Heart left ventricle (tissue), 16 donors: ENCODE measurements around the gene TUBE1. TPM values are rescaled to one million over a fixed set of nuclear protein-coding genes. Genes with fewer than 3 reads are reported as not detected.

Source experiments
- ATAC-seq, 4 donors: fragments of 200-7000 bp; cut with Tn5 transposase; one replicate each; pipeline ENCODE4 v1.9.1; 2020 to 2022; ENCODE audit warnings: moderate library complexity in 4 of 4, mild to moderate bottlenecking in 3 of 4, moderate number of reproducible peaks in 1 of 4
- DNase-seq, 5 donors: peaks; one replicate each; pipeline ENCODE4 v3.0.0-alpha.2; 2020
- H3K27ac ChIP-seq, 12 donors: fragments of 200-600 bp; sonication (generic) in 4 of 12; one replicate each; pipeline versions ENCODE4 v1.5.0 to v1.8.0; 2016 to 2022; ENCODE audit warnings: mild to moderate bottlenecking in 2 of 12
- H3K27me3 ChIP-seq, 9 donors: fragments of 200-600 bp; sonication (generic) in 2 of 9; one replicate each; pipeline versions ENCODE4 v1.5.1 to v1.8.0; 2016 to 2022; ENCODE audit warnings: mild to moderate bottlenecking in 3 of 9
- H3K36me3 ChIP-seq, 9 donors: fragments of 200-600 bp; sonication (generic) in 2 of 9; one replicate each; pipeline versions ENCODE4 v1.5.0 to v1.8.0; 2018 to 2022; ENCODE audit warnings: mild to moderate bottlenecking in 2 of 9
- H3K4me1 ChIP-seq, 12 donors: fragments of 200-600 bp; sonication (generic) in 4 of 12; one replicate each; pipeline versions ENCODE4 v1.5.0 to v1.8.0; 2016 to 2022; ENCODE audit warnings: mild to moderate bottlenecking in 3 of 12
- H3K4me3 ChIP-seq, 12 donors: fragments of 200-600 bp; sonication (generic) in 4 of 12; one replicate each; pipeline versions ENCODE4 v1.5.0 to v1.8.0; 2017 to 2022; ENCODE audit warnings: mild to moderate bottlenecking in 9 of 12, moderate library complexity in 4 of 12
- H3K9me3 ChIP-seq, 12 donors: fragments of 200-600 bp; sonication (generic) in 4 of 12; one replicate each; pipeline versions ENCODE4 v1.5.0 to v1.8.0; 2016 to 2022; ENCODE audit warnings: mild to moderate bottlenecking in 1 of 12
- CTCF ChIP-seq, 12 donors: fragments of 200-600 bp; sonication (generic) in 4 of 12; IDR thresholded peaks; one replicate each; pipeline versions ENCODE4 v1.5.0 to v1.8.0; 2018 to 2022; ENCODE audit warnings: antibody characterized with exemption in 12 of 12, mild to moderate bottlenecking in 5 of 12
- POLR2A ChIP-seq, 2 donors: fragments of 450-650 bp; IDR thresholded peaks; one replicate each; pipeline ENCODE4 v1.6.1; 2017; ENCODE audit warnings: antibody characterized with exemption in 2 of 2, mild to moderate bottlenecking in 2 of 2, moderate library complexity in 2 of 2
- WGBS, 4 donors: extraction: QIAGEN DNeasy Blood & Tissue Kit in 2 of 4; methylation state at CpG; one replicate each; pipeline versions ENCODE4 v1.1.5 to v1.1.7; 2013 to 2018; 5-methylcytosine and 5-hydroxymethylcytosine counted together
- intact Hi-C, 10 donors: fragments of 100-400 bp; cut with DNase I; formaldehyde crosslinking; loops; one replicate each; pipeline versions ENCODE4 v1.11.1 to v1.14.2; 2022
- long read RNA-seq, 3 donors: library from polyadenylated mRNA; unstranded; transcript quantifications; one replicate each; pipeline ENCODE4 v2.0.0, GENCODE V29; 2020 to 2021
- polyA plus RNA-seq, 2 donors: library from polyadenylated mRNA; stranded (reverse); fragments of 200-250 nt; gene quantifications; one replicate each; pipeline ENCODE4 v1.2.3, GENCODE V29; 2013
- total RNA-seq, 9 donors: library from RNA; depleted of rRNA in 2 of 9; stranded (reverse); fragments of >200 nt in 2 of 9; fragmentation: NEBNext Ultra II Directional in 3 of 9; extraction: Animal tissue kit (Norgen Biotek cat#: 25700) in 3 of 9; gene quantifications; one replicate each; pipeline versions ENCODE4 v1.1.0 to v1.2.4, GENCODE V29; 2016 to 2023
- donor health status: ischemic (EF 13 %, LVEDD 7.1; RV severe dilation, severe dysfunction).
- donor health status: healthy with polysubstance abuse.
- donor health status: DM: no; HTN: yes; CAD: no.
- donor health status: DM: no; HTN: no; CAD: no.
- donor health status: ischemic (EF 25% LVEDD 6.9; RV normal size, moderate dysfunction).
- donor health status: ischemic (EF 25% LVEDD 5.7; RV mildly dilated, moderate dysfunction).
- donor health status: healthy.
- donor health status: DM: yes; HTN: yes; CAD: no.
- donor health status: ischemic (EF 35%, LVEDD 5.7; RV mildly dilated, moderate dysfunction).
- donor health status: nonischemic (EF 11% LVEDD 7.7; RV severe dilation, severe dysfunction).
- donor health status: DM: yes; HTN: yes; CAD: no.
- donor health status: PGD.
- donor health status: ischemic (EF 29% LVEDD 5.4; RV normal size, mild dysfunction).
- donor health status: nonischemic (EF 23%, LVEDD 6.1; RV moderate dilation, normal function).

TUBE1 gene
- 10 to 100 TPM; 16.1 to 33.2 (median 25.0) TPM for total RNA-seq
- 10 to 100 TPM; 10.1 to 23.1 TPM for polyA plus RNA-seq
- long read RNA-seq, donor 1, transcript TUBE1-202 (12 exons, 2,142 nt): major isoform, 15 of 29 reads
- long read RNA-seq, donor 1, partial matches to known transcripts: 7 of 29 reads
- long read RNA-seq, donor 1, other reads (novel, unspliced or antisense): 7 of 29 reads
- long read RNA-seq, donor 2, transcript TUBE1-202 (12 exons, 2,142 nt): major isoform, 48 of 72 reads
- long read RNA-seq, donor 2, partial matches to known transcripts: 3 of 72 reads
- long read RNA-seq, donor 2, other reads (novel, unspliced or antisense): 18 of 72 reads
- long read RNA-seq, donor 3, transcript TUBE1-202 (12 exons, 2,142 nt): major isoform, 24 of 30 reads
- long read RNA-seq, donor 3, partial matches to known transcripts: 2 of 30 reads
- long read RNA-seq, donor 3, other reads (novel, unspliced or antisense): 4 of 30 reads

GRCh38 chr6:112087136-112087911, at the start of gene TUBE1, which contains the start of gene FAM229B:
TUBE1 (minus strand) TSS chr6:112087482; CDS start chr6:112087434, 48 bp downstream.
FAM229B (plus strand) TSS chr6:112087591; CDS start chr6:112099284, 11,693 bp downstream.
- ATAC-seq (peak; percentile 89 to 97 (median 94)), DNase-seq (peak; percentile 93 to 97 (median 93))
- H3K27me3 ChIP-seq: no peaks in the 10 kb centered on the region
- intact Hi-C loops: no loop called here
- peak within 1 kb of the TSS; percentile 62 to 88 (median 80) for H3K4me3 ChIP-seq
- 0 to 1% (median 0%) methylated on average over 24 to 60 of the region's 60 CpGs for WGBS, 4 donors
- peaks cover 0 to 35% (median 17%) of the 10 kb centered on the region in 12 donors for H3K4me1 ChIP-seq
- TF ChIP-seq CTCF (IDR thresholded peaks at IDR 0.05) (peak in 1 of 12 donors; percentile 34), POLR2A (IDR thresholded peaks at IDR 0.05) (peak in 1 of 2 donors; percentile 91)
- H3K36me3 ChIP-seq: peaks cover 0 to 32% (median 16%) of the 10 kb centered on the region in 9 donors
- no peaks in the 10 kb centered on the region for H3K9me3 ChIP-seq
- H3K27ac ChIP-seq: peak within 1 kb of the TSS; percentile 73 to 92 (median 86)

GRCh38 chr6:112130878-112131277, 43.6 kb upstream of the TUBE1 start:
- TF ChIP-seq POLR2A (IDR thresholded peaks at IDR 0.05) (no peak), CTCF (IDR thresholded peaks at IDR 0.05) (no peak)
- intact Hi-C loops: no loop called here
- Histone ChIP-seq H3K9me3 (no peaks in the 10 kb centered on the region), H3K4me1 (peaks cover 0 to 4% (median 0%) of the 10 kb centered on the region in 12 donors), H3K27me3 (no peaks in the 10 kb centered on the region), H3K36me3 (peaks cover 0 to 100% (median 89%) of the 10 kb centered on the region in 9 donors), H3K4me3 (no peak overlapping the region), H3K27ac (peak overlapping the region in 1 of 12 donors; percentile 41)
- 81 to 89% (median 86%) methylated on average over 3 of the region's 3 CpGs for WGBS, 4 donors
- no peak for DNase-seq
- ATAC-seq: no peak

- peaks cover 0 to 100% (median 80%) of the 10 kb centered on the region in 9 donors for H3K36me3 ChIP-seq
- DNase-seq (no peak), ATAC-seq (peak in 3 of 4 donors; percentile 29 to 68 (median 42))
- WGBS, 4 donors: 44 to 64% (median 57%) methylated on average over 5 of the region's 5 CpGs
- H3K27me3 ChIP-seq: no peaks in the 10 kb centered on the region
- H3K27ac ChIP-seq: no peak overlapping the region
- H3K4me3 ChIP-seq: no peak overlapping the region
- H3K4me1 ChIP-seq: peaks cover 0 to 4% (median 0%) of the 10 kb centered on the region in 12 donors
- H3K9me3 ChIP-seq: no peaks in the 10 kb centered on the region
- intact Hi-C loops: loop anchor here in 1 of 10 donors (5.0 kb wide), 1 partner anchor 46 kb away; no protein-coding TSS in a partner anchor
- TF ChIP-seq POLR2A (IDR thresholded peaks at IDR 0.05) (no peak), CTCF (IDR thresholded peaks at IDR 0.05) (no peak)
Measured at GRCh38 chr6:112128208-112128607, 40.9 kb upstream of the TUBE1 start.
